Epithelial cell of proximal tubule (primary cell): ENCODE results near the gene KLK14. TPM values are rescaled to one million over a fixed set of nuclear protein-coding genes. Genes with fewer than 3 reads are reported as not detected.
A peak's percentile ranks its signal among the peaks of the same experiment; 100 is the strongest.

ENCODE experiments used
- DNase-seq: peaks from one replicate; pipeline ENCODE4 v3.0.0-alpha.2; 2011; ENCODE audit warnings: low read depth
- H3K4me3 ChIP-seq: 2 replicates; pipeline ENCODE4 v1.5.1; 2011; ENCODE audit warnings: low read depth, mild to moderate bottlenecking, low read length
- CTCF ChIP-seq: conservative IDR thresholded peaks from 2 replicates; pipeline ENCODE4 v1.5.1; 2012; ENCODE audit warnings: low read depth, mild to moderate bottlenecking, low read length
- total RNA-seq: library from RNA; depleted of rRNA; stranded (reverse); fragments of >200 nt; gene quantifications from 2 replicates; pipeline ENCODE4 v1.2.3, GENCODE V29; 2015

Gene KLK14
- total RNA-seq, 1 donor from 2014 or later: 0.17 TPM

DNA sequence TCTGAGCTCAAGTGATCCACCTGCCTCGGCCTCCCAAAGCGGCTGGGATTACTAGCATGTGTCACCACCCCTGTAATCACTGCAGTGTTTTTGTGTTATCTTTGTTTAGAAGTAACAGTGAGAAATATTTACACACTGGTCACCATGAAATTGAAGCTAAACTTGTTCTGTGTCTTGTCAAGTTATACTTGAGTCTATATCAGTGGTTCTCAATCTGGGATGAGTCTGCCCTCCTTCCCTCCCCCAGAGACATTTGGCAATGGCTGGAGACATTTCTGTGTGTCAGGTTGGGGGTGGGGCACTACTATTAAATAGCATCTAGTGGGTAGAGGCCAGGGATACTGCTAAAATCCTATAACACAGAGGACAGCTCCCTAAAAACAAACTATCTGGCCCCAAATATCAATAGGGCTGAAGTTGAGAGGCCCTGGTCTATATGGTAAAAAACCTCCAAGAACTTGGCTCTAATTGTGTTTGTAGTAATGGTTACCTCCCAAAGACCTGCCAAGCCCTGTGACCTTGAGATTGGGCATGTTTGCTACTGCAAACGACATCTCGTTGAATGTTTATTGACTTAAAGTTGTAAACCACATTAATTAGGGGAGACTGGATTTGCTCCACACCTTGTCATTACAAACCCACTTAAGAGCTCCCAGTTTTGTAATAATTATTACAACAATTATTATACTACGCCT lies 18.6 kb upstream of the KLK14 start:
- no peak for DNase-seq
- TF ChIP-seq CTCF: no peak
- H3K4me3 ChIP-seq: no peak overlapping the region

GRCh38 chr19:51100601-51101000 lies 17.9 kb upstream of the KLK14 start:
- TF ChIP-seq CTCF: no peak

DNA sequence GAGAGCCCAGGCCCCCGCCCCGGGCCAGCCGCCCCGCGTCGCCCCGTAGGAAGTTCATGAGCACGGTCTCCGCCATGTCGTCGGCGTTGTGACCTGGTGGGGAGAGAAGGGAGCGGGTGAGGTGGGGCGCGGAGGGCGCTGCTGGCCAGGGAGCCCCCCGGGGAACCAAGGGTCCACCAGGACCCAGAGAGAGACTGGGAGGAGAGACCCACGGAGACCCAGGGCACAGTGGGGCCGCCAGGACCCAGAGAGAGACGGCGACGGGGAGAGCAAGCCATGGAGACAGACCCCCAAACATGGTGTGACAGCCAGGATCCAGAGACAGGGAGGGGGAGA lies 16.3 kb upstream of the KLK14 start:
- no peak for DNase-seq
- TF ChIP-seq CTCF: no peak
- no peak overlapping the region for H3K4me3 ChIP-seq

More at GRCh38 chr19:51100601-51101000, 17.9 kb upstream of the KLK14 start:
- no peak for DNase-seq
- no peak overlapping the region for H3K4me3 ChIP-seq

GRCh38 chr19:51098365-51099046 lies 15.8 kb upstream of the KLK14 start:
- H3K4me3 ChIP-seq: no peak overlapping the region
- no peak for DNase-seq
- no peak for TF ChIP-seq CTCF

- TF ChIP-seq CTCF: no peak
- no peak overlapping the region for H3K4me3 ChIP-seq
- no peak for DNase-seq
Measured at GRCh38 chr19:51097796-51098195, 15.1 kb upstream of the KLK14 start.

DNA sequence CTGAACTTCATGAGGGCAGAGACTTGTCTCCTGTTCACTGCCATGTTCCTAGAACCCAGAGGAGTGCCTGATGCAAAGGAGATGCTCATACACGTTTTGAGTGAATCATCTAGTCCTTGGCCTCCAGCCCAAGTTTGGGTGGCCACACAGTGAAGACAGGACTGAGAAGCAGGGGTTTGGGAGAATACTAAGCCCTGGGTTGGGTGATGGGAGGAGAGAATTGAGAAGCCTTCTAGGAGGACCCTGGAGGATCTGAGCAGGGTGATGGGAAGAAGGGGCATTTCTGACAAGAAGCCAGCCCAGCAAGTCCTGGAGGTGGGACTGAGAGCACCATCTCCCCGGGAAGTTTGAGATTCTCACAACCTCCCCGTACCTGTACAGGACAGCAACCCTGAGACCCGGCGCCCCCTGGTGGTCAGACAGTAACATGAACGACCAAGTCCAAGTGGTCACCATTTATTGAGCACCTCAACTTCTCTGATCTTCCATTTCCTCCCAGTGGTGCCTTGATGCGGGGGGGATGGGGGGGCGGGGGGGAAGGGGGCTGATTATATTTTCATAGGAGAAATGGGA lies 14.6 kb upstream of the KLK14 start:
- no peak overlapping the region for H3K4me3 ChIP-seq
- TF ChIP-seq CTCF: peak; percentile 77
- DNase-seq: no peak
